Measurements from ENCODE around the gene RRP9.

DNA sequence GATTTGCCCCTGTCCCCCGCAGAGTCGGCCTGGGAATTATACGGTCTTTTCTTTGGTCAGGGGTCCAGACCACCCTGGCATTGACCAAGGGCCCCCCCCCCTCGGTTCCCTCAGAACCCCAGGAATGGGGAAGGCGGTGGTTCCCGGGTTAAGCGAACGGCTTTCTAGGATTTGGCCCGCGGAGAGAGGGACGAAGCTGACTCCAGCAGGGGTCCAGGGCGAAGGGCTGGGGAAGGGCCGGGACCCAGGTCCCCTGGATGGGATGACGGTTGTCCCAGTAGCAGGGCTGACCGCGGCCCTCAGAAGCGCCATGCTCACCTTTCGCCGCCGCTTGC, 274 bp downstream of the RRP9 start:
- TF ChIP-seq ZZZ3 (IDR thresholded peaks at IDR 0.05; ENCODE audit: control insufficient read depth, insufficient read length, low read depth) = no peak
- TF ChIP-seq, protein P1, sequence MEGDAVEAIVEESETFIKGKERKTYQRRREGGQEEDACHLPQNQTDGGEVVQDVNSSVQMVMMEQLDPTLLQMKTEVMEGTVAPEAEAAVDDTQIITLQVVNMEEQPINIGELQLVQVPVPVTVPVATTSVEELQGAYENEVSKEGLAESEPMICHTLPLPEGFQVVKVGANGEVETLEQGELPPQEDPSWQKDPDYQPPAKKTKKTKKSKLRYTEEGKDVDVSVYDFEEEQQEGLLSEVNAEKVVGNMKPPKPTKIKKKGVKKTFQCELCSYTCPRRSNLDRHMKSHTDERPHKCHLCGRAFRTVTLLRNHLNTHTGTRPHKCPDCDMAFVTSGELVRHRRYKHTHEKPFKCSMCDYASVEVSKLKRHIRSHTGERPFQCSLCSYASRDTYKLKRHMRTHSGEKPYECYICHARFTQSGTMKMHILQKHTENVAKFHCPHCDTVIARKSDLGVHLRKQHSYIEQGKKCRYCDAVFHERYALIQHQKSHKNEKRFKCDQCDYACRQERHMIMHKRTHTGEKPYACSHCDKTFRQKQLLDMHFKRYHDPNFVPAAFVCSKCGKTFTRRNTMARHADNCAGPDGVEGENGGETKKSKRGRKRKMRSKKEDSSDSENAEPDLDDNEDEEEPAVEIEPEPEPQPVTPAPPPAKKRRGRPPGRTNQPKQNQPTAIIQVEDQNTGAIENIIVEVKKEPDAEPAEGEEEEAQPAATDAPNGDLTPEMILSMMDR (IDR thresholded peaks at IDR 0.05 in 2 of 3, conservative IDR thresholded peaks at IDR 0.05 in 1 of 3; ENCODE audit: control insufficient read depth in 2 of 3, extremely low read depth in 1 of 3, insufficient read depth in 1 of 3, low read depth in 3 of 3, low read length in 3 of 3) = no peak
- TF ChIP-seq MYC (IDR thresholded peaks at IDR 0.05; ENCODE audit: insufficient read depth, insufficient read length, insufficient replicate concordance, low read length, severe bottlenecking) = no peak
- no peak for TF ChIP-seq JUNB (IDR thresholded peaks at IDR 0.05)
- TF ChIP-seq ZNF274 (IDR thresholded peaks at IDR 0.05; ENCODE audit: insufficient read depth, insufficient read length) = no peak
- TF ChIP-seq EP300 (IDR thresholded peaks at IDR 0.05; ENCODE audit: borderline replicate concordance in 1 of 2, control insufficient read depth in 1 of 2, low read depth in 2 of 2, low read length in 2 of 2) = no peak
- TF ChIP-seq, protein P2, sequence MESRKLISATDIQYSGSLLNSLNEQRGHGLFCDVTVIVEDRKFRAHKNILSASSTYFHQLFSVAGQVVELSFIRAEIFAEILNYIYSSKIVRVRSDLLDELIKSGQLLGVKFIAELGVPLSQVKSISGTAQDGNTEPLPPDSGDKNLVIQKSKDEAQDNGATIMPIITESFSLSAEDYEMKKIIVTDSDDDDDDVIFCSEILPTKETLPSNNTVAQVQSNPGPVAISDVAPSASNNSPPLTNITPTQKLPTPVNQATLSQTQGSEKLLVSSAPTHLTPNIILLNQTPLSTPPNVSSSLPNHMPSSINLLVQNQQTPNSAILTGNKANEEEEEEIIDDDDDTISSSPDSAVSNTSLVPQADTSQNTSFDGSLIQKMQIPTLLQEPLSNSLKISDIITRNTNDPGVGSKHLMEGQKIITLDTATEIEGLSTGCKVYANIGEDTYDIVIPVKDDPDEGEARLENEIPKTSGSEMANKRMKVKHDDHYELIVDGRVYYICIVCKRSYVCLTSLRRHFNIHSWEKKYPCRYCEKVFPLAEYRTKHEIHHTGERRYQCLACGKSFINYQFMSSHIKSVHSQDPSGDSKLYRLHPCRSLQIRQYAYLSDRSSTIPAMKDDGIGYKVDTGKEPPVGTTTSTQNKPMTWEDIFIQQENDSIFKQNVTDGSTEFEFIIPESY (IDR thresholded peaks at IDR 0.05) = no peak
- TF ChIP-seq, protein P3, sequence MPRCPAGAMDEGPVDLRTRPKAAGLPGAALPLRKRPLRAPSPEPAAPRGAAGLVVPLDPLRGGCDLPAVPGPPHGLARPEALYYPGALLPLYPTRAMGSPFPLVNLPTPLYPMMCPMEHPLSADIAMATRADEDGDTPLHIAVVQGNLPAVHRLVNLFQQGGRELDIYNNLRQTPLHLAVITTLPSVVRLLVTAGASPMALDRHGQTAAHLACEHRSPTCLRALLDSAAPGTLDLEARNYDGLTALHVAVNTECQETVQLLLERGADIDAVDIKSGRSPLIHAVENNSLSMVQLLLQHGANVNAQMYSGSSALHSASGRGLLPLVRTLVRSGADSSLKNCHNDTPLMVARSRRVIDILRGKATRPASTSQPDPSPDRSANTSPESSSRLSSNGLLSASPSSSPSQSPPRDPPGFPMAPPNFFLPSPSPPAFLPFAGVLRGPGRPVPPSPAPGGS (IDR thresholded peaks at IDR 0.05; ENCODE audit: borderline replicate concordance, insufficient read depth, low read depth, low read length, poor library complexity, severe bottlenecking) = no peak
- TF ChIP-seq FOXM1 (IDR thresholded peaks at IDR 0.05; ENCODE audit: low read depth, low read length) = no peak
- TF ChIP-seq MEF2A (IDR thresholded peaks at IDR 0.05; ENCODE audit: insufficient read depth, low read depth, low read length) = no peak
- TF ChIP-seq SPI1 (IDR thresholded peaks at IDR 0.05; ENCODE audit: borderline replicate concordance, insufficient read depth, low read depth, low read length) = no peak
- TF ChIP-seq FOS (IDR thresholded peaks at IDR 0.05; ENCODE audit: borderline replicate concordance, extremely low read depth, insufficient read length) = no peak
- no peak for TF ChIP-seq EZH2 (IDR thresholded peaks at IDR 0.05; ENCODE audit: borderline replicate concordance, control insufficient read depth, low read depth, low read length)
- TF ChIP-seq POLR2A (IDR thresholded peaks at IDR 0.05; ENCODE audit: low read depth, low read length) = no peak
